Panc1 (cell line): ENCODE measurements around the gene NEGR1.

Experiments
- POLR2AphosphoS5 ChIP-seq: IDR thresholded peaks from 2 replicates; pipeline ENCODE4 v1.6.1; 2012; ENCODE audit warnings: mild to moderate bottlenecking, low read depth, low read length, moderate library complexity
- SIN3A ChIP-seq: IDR thresholded peaks from 2 replicates; pipeline ENCODE4 v1.6.1; 2012; ENCODE audit warnings: low read depth, mild to moderate bottlenecking, low read length, moderate library complexity, borderline replicate concordance; ENCODE audit not compliant: insufficient read depth
- TCF7L2 ChIP-seq: IDR thresholded peaks from 2 replicates; pipeline ENCODE4 v1.6.1; 2011; ENCODE audit warnings: mild to moderate bottlenecking, low read depth, low read length, inconsistent platforms
- TF ChIP-seq, protein P1 (sequence below): fragments of 450-650 bp; IDR thresholded peaks from 2 replicates; pipeline ENCODE4 v1.5.1; 2017; ENCODE audit warnings: mild to moderate bottlenecking

DNA sequence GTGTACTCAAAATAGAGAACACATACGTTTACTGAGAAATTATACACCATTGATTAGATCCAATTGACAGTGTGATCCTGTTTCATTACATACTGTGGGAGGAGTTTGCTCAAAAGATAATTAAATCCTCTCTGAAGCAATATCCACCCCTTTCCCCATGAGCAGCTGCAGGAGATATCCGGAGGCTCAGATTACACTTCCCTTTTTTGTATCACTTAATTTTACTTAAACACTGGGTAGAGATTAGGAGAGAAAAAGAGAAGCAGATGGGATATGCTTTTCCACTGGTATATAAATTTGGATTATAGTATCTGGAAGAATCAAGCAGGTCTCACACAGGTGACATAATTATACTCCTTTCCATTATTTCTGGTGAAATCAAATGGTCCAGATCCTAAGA lies 868.2 kb downstream of the NEGR1 start:
- no peak for TF ChIP-seq TCF7L2
- TF ChIP-seq POLR2AphosphoS5, result no peak
- TF ChIP-seq, protein P1, sequence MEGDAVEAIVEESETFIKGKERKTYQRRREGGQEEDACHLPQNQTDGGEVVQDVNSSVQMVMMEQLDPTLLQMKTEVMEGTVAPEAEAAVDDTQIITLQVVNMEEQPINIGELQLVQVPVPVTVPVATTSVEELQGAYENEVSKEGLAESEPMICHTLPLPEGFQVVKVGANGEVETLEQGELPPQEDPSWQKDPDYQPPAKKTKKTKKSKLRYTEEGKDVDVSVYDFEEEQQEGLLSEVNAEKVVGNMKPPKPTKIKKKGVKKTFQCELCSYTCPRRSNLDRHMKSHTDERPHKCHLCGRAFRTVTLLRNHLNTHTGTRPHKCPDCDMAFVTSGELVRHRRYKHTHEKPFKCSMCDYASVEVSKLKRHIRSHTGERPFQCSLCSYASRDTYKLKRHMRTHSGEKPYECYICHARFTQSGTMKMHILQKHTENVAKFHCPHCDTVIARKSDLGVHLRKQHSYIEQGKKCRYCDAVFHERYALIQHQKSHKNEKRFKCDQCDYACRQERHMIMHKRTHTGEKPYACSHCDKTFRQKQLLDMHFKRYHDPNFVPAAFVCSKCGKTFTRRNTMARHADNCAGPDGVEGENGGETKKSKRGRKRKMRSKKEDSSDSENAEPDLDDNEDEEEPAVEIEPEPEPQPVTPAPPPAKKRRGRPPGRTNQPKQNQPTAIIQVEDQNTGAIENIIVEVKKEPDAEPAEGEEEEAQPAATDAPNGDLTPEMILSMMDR, result no peak
- no peak for TF ChIP-seq SIN3A
